Sigmoid colon (tissue), 7 donors: Measurements from ENCODE around the gene TMEM186. TPM values are rescaled to one million over a fixed set of nuclear protein-coding genes. Genes with fewer than 3 reads are reported as not detected.
"Not testable (repeated sequence)": the region's sequence is repeated elsewhere in the genome, so short reads cannot be mapped to it uniquely, and the experiment has no call there.

ENCODE experiments used
- DNase-seq: peaks from one replicate; pipeline ENCODE4 v3.0.0-alpha.2; 2019
- H3K27ac ChIP-seq, 4 donors: fragments of 200-600 bp; sonication (generic); one replicate each; pipeline ENCODE4 v1.5.1; 2016 to 2019; ENCODE audit warnings: mild to moderate bottlenecking in 1 of 4
- H3K27me3 ChIP-seq, 3 donors: fragments of 200-600 bp; sonication (generic); one replicate each; pipeline ENCODE4 v1.5.1; 2019; ENCODE audit warnings: mild to moderate bottlenecking in 1 of 3
- H3K36me3 ChIP-seq, 4 donors: fragments of 200-600 bp; sonication (generic); one replicate each; pipeline ENCODE4 v1.5.1; 2016 to 2019
- H3K4me1 ChIP-seq, 4 donors: fragments of 200-600 bp; sonication (generic); one replicate each; pipeline ENCODE4 v1.5.1; 2017 to 2019
- H3K4me3 ChIP-seq, 4 donors: fragments of 200-600 bp; sonication (generic); one replicate each; pipeline ENCODE4 v1.5.1; 2017 to 2019; ENCODE audit warnings: mild to moderate bottlenecking in 2 of 4, moderate library complexity in 1 of 4
- H3K9me3 ChIP-seq, 4 donors: fragments of 200-600 bp in 3 of 4; sonication (generic) in 3 of 4; one replicate each; pipeline versions ENCODE4 v1.5.1 to v1.6.1; 2013 to 2019
- CTCF ChIP-seq, 4 experiments: fragments of 450-650 bp in 3 of 4; fragments of 200-600 bp in 1 of 4; IDR thresholded peaks; one replicate each; pipeline ENCODE4 v1.5.1; 2016 to 2019; ENCODE audit warnings: antibody characterized with exemption in 4 of 4, mild to moderate bottlenecking in 3 of 4, moderate library complexity in 2 of 4
- EP300 ChIP-seq, 4 donors: sonication (generic); formaldehyde crosslinking; IDR thresholded peaks; one replicate each; pipeline ENCODE4 v1.6.1; 2017; ENCODE audit warnings: antibody characterized with exemption in 4 of 4
- POLR2A ChIP-seq, 2 donors: fragments of 450-650 bp; IDR thresholded peaks; one replicate each; pipeline ENCODE4 v1.6.1; 2016; ENCODE audit warnings: antibody characterized with exemption in 2 of 2, mild to moderate bottlenecking in 2 of 2, moderate library complexity in 2 of 2
- POLR2AphosphoS5 ChIP-seq, 4 donors: sonication (generic); formaldehyde crosslinking; IDR thresholded peaks; one replicate each; pipeline ENCODE4 v1.6.1; 2017; ENCODE audit warnings: antibody characterized with exemption in 4 of 4
- WGBS, 2 donors: extraction: QIAGEN DNeasy Blood & Tissue Kit; methylation state at CpG; one replicate each; pipeline ENCODE4 v1.1.7; 2013; 5-methylcytosine and 5-hydroxymethylcytosine counted together
- intact Hi-C: fragments of 100-400 bp; cut with DNase I; formaldehyde crosslinking; loops from one replicate; pipeline ENCODE4 v1.15.1; 2023
- polyA plus RNA-seq, 3 donors: library from polyadenylated mRNA; stranded (reverse); fragments of 200-250 nt; gene quantifications; one replicate each; pipeline ENCODE4 v1.2.3, GENCODE V29; 2013
- total RNA-seq, 4 donors: library from RNA; depleted of rRNA; stranded (reverse); fragments of >200 nt; gene quantifications; one replicate each; pipeline ENCODE4 v1.1.0, GENCODE V29; 2016
- donor health status: healthy with polysubstance abuse.
- donor health status: Bipolar disorder and iron deficiency.
- donor health status: healthy.

The TMEM186 gene
- total and polyA plus RNA-seq, 7 donors = 1.9 to 13.9 (median 9.9) TPM

GRCh38 chr16:8751481-8752311, 45.7 kb downstream of the TMEM186 start:
- WGBS, 2 donors = 70 to 81% methylated on average over 14 of the region's 14 CpGs
- DNase-seq = peak; percentile 24

GRCh38 chr16:8748944-8749343, 48.5 kb downstream of the TMEM186 start:
- peak; percentile 7 for DNase-seq
- H3K27me3 ChIP-seq, intact Hi-C loops, H3K4me3 ChIP-seq, H3K27ac ChIP-seq, H3K9me3 ChIP-seq, H3K36me3 ChIP-seq: not testable (repeated sequence)
- H3K4me1 ChIP-seq = peaks cover 0 to 13% (median 10%) of the 10 kb centered on the region in 4 donors
- 82 to 87% methylated on average over 9 of the region's 9 CpGs for WGBS, 2 donors

More at GRCh38 chr16:8751481-8752311, 45.7 kb downstream of the TMEM186 start:
- intact Hi-C loops = no loop called here
- H3K27ac ChIP-seq = no peak overlapping the region
- no peaks in the 10 kb centered on the region for H3K27me3 ChIP-seq
- TF ChIP-seq EP300 (IDR thresholded peaks at IDR 0.05) (no peak), POLR2A (IDR thresholded peaks at IDR 0.05) (no peak), CTCF (IDR thresholded peaks at IDR 0.05) (no peak), POLR2AphosphoS5 (IDR thresholded peaks at IDR 0.05) (peak in 1 of 4 donors; percentile 19)
- no peaks in the 10 kb centered on the region for H3K9me3 ChIP-seq
- no peaks in the 10 kb centered on the region for H3K36me3 ChIP-seq
- no peak overlapping the region for H3K4me3 ChIP-seq
- peaks cover 0 to 13% (median 10%) of the 10 kb centered on the region in 4 donors for H3K4me1 ChIP-seq

Other genes starting within 250 kb of the TMEM186 start
- not detected for gene TMEM114, start 207.1 kb downstream of the TMEM186 start, total RNA-seq
- gene TMEM114, start 207.1 kb downstream of the TMEM186 start, polyA plus RNA-seq = not detected
- gene METTL22, start 175.9 kb downstream of the TMEM186 start, total RNA-seq = 10 to 100 TPM; 25.3 to 55.1 (median 35.1) TPM
- 10 to 100 TPM in 2 of 3 donors, 1 to 10 TPM in 1; 8.6 to 17.2 (median 11.4) TPM for gene METTL22, start 175.9 kb downstream of the TMEM186 start, polyA plus RNA-seq
- gene ABAT, start 123.0 kb downstream of the TMEM186 start, total RNA-seq = 1 to 10 TPM; 4.1 to 8.3 (median 6.0) TPM
- 10 to 100 TPM in 1 of 3 donors, 1 to 10 TPM in 2; 8.2 to 12.0 (median 9.6) TPM for gene ABAT, start 123.0 kb downstream of the TMEM186 start, polyA plus RNA-seq
- gene PMM2, start 200 bp upstream of the TMEM186 start, total RNA-seq = 10 to 100 TPM; 13.6 to 22.1 (median 18.4) TPM
- gene PMM2, start 200 bp upstream of the TMEM186 start, polyA plus RNA-seq = 10 to 100 TPM; 29.8 to 52.4 (median 33.6) TPM
- 10 to 100 TPM; 32.1 to 79.5 (median 52.8) TPM for gene CARHSP1, start 71.4 kb upstream of the TMEM186 start, total RNA-seq
- gene CARHSP1, start 71.4 kb upstream of the TMEM186 start, polyA plus RNA-seq = 100 to 1,000 TPM; 121 to 154 (median 134) TPM
- gene LITAFD, start 84.7 kb upstream of the TMEM186 start, total RNA-seq = not detected
- gene LITAFD, start 84.7 kb upstream of the TMEM186 start, polyA plus RNA-seq = not detected
- 10 to 100 TPM; 64.9 to 84.5 (median 80.5) TPM for gene USP7, start 166.3 kb upstream of the TMEM186 start, total RNA-seq
- gene USP7, start 166.3 kb upstream of the TMEM186 start, polyA plus RNA-seq = 10 to 100 TPM; 28.8 to 46.1 (median 28.9) TPM